HG03558 (cell line): Measurements from ENCODE around the gene NKX6-2.
"Not testable (repeated sequence)": the region's sequence is repeated elsewhere in the genome, so short reads cannot be mapped to it uniquely, and the experiment has no call there.

Experiments used
- ATAC-seq: cut with Tn5 transposase; IDR thresholded peaks from one replicate; pipeline ENCODE4 v1.9.1; 2021; ENCODE audit warnings: moderate number of reproducible peaks; ENCODE audit not compliant: unreplicated experiment; ENCODE audit errors: extremely low read depth

The NKX6-2 gene

DNA sequence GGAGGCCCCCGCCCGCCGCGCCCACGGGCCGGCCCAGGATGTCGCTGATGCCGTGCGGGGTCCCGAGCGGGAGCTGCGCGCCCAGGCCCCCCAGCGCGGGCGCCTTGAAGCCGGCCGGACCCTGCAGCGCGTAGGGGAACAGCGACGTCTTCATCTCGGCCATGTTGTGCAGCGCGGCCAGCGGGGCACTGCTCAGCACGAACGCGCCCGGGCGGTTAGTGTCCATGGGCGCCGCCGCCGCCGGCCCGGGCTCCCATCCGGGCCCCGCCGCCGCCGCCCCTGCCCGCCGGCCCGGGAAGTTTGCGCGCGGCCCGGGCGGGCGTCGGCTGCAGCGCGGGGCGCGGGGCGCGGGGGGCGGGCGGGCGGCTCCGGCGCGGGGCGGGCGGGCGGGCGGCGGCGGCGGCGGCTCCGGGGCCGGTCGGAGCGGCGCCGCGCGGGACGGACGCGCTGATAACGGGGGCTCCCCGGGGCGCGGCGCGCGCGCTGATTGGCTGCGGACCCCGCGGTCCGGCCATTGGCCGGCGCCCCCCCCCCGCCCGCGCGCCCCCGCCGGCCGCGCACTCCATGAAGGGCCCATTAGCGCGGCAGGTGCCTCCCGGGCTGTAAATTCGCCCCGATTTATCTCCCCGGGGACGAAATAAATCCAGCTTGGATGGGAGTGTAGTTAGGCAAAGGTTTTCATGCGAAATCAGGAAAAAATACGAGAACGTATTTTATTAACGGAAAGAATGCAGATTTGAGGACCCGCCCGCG is at the start of gene NKX6-2:
TSS of gene NKX6-2 (minus strand) at position 425 of the 753 bp plus-strand sequence. CDS start at position 226, 199 bp downstream.
- ATAC-seq = no peak

GRCh38 chr10:132834891-132835847 is 49.2 kb upstream of the NKX6-2 start:
- no peak for ATAC-seq

DNA sequence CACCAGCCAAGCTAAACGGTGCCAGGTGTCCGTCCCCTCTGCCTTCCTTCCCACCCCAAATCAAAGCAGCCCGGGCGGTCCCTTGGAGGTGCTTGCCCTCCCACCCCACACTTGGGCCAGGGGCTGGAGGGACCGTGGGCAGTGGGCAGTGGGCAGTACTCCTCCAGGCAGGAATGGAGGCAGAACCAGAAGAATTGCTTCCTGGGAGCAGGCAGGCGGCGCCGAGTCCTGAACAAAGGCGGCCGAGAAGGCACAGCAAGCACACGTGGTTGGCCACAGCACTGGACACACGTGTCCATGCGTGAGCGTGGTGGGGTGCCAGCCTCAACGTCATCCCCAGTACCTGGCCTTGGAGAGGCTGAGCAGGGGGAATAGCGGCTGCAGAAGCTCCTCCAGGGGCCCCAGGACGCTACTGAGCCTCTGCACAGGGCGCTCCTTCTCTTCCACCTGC is 48.4 kb upstream of the NKX6-2 start:
- ATAC-seq = no peak

GRCh38 chr10:132833421-132834111 is 47.6 kb upstream of the NKX6-2 start:
- ATAC-seq = no peak

DNA sequence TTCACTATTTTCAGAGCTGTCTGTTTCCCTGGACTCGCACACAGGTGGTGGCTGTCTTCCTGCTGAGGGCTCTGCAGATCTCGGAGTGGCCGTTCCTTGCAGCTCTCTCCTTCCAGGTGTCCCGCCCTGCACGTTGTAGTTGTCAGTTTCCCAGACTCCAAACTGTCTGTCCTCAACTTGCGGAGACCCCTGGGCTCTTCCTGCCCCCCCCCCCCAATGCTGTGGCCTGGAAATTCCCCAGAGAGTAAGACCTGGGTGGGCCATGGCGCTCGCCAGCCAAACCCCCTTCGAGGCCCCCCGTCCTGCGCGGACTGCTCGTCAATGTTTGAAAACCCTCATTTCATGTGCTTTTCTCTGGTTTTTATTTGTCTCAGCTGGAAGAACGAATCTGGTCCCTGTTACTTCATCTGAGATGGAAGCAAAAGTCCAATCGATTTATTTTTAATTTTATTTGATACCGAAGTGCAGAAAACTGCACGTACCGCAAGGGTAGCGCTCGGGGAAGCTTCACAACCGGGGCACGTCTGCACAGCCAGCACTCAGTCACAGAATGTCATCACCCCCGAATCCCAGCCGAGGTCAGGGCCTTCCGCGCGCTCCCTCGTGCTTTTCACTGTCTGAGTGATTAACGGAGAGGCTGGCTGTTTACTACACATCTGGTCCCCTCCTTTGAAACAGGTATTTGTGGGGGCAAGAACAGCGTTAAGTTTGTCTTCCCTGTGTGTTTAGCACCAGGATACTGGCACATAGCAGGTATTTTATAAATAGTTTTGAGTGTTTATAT is 46.4 kb upstream of the NKX6-2 start:
- ATAC-seq = no peak

DNA sequence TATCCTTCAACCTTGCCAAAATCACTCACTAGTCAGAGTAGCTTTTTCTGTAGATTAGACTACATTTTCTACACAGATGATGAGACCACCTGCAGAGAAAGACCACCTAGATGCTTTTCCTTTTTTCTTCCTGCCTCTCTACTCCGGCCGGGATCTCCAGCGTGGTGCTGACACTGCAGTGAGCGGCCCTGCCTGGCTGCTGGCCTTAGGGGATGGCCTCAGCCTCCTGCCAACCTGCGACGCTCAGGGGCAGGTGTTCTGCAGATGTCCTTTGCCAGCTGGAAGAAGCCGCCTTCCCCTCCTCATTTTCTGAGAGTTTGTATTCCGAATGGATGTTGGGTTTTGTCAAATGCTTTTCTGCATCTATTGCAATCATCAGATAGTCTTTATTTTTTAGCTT is 43.5 kb upstream of the NKX6-2 start:
- no peak for ATAC-seq

DNA sequence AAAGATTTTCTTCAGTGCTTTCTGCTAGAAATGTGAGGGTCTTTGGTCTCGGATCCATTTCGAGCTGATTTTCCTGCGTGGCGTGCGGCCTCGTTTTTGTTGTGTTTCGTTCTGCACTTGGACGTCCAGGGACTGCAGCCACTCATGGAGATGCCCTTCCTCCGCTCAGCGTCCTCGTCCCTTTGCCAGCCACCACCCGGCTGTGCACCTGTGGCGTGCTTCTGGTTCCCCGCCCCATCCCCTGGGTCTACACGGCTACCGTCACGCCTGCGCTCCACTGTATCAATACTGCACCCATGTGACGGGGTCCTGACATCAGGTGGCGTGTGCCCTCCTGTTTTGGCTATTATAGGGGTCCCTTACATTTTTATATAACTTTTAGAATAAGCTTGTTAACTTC is 42.7 kb upstream of the NKX6-2 start:
- ATAC-seq = no peak

DNA sequence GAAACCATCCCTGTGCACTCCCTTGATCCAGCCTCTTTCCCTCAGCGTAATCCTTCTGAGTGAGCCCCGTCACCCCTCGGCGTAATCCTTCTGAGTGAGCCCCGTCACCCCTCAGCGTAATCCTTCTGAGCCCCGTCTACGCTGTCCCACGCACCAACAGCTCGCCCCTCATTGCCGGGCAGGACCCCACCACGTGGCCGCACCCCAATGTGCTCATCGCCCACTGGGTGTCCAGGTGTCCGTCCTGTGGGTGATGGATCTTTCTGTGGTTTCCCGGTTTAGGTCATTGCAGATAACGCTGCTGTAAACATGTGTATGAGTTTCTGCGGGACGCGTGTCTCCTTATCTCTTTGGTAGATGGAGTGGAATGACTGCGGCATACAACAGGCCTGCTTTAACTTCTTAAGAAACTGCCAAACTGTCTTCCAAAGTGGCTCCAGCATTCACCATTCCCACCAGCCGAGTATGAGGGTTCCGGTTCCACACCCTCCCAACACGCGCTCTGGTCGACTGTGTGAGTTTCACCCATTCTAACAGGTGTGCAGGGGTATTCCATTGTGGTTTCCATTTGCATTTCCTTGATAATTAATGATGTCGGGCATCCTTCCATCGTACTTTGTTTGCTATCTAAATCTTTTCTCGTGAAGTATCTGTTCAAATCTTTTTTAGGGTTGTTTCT is 42.1 kb upstream of the NKX6-2 start:
- ATAC-seq = no peak

DNA sequence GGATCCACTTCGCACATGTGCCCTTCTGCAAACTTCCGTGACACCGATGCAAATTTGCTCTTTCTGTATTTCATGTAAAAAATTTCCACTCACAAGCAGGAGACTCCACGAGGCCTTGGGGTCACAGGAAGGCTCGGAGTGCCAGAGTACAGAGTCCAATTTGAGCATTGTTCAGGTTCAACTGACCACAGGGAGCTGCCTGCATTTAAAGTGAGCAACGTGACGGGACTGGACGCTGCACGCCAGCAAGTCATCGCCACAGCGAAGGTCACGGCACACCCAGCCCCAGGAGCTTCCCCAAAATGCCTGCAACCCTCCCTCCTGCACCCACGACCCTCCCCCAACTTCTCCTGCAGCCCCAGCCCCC is 41.5 kb upstream of the NKX6-2 start:
- no peak for ATAC-seq

DNA sequence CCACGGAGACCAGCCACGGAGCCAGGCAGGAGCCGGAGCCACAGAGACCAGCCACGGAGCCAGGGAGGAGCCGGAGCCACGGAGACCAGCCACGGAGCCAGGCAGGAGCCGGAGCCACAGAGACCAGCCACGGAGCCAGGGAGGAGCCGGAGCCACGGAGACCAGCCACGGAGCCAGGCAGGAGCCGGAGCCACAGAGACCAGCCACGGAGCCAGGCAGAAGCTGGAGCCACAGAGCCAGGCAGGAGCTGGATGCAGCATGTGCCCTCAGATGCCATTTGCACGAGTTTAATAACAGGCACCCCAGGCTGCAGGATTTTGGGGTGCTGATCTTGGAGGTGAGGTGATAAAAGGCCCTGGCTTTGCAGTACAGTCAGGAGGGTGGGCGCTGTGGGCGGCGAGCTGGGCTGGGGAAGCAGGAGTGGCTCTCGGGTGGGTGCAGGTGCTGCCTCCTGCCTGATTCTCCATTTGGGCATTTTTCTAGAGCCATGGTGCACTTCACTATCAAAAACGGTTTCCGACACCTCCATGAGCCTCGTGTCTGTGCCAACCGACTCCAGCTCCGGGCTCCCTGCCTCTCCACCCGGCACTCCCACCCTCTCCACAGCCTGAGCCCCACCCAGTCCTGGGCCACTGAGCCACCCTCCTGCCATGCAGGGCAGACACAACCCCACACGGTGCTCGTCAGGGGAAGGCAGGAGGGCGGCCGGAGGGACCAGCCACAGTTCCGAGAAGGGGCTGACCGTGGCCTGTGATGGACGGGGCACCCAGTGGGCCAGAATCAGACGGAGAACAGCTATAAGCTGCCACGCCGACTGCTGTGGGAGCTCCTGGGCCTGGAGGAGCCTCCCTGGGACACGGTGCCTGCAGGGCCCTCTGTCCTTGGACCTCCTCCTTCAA is 40.8 kb upstream of the NKX6-2 start:
- no peak for ATAC-seq

DNA sequence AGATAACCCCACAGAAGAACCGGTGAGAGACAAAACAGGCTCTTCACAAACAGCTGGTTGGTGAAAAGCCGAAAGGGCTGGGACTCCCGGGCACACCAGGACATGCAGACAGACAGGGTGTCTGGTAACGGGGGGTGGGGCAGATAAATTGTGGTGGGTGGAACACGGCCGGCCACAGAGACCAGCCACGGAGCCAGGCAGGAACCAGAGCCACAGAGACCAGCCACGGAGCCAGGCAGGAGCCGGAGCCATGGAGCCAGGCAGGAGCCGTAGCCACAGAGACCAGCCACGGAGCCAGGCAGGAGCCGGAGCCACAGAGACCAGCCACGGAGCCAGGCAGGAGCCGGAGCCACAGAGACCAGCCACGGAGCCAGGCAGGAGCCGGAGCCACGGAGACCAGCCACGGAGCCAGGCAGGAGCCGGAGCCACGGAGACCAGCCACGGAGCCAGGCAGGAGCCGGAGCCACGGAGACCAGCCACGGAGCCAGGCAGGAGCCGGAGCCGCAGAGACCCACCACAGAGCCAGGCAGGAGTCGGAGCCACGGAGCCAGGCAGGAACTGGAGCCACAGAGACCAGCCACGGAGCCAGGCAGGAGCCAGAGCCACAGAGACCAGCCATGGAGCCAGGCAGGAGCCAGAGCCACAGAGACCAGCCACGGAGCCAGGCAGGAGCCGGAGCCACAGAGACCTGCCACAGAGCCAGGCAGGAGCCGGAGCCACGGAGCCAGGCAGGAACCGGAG is 40.0 kb upstream of the NKX6-2 start:
- ATAC-seq = not testable (repeated sequence)

DNA sequence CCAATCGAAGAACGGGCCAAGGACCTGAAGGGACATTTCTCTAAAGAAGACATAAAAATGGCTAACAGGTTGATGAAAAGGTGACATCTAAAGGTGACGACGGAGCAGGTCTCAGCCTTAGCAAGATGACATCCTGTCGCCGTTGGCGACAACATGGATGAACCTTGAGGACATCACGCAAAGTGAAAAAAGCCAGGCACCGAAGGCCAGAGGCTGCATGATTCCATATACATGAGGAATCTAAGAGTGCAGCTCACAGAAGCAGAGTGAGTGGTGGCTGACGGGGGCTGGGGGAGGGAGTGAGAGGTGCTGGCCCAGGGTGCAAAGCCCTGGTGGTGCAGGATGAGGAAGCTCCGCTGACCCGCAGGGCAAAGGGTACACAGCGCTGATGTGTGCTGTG is 34.1 kb upstream of the NKX6-2 start:
- ATAC-seq = no peak

DNA sequence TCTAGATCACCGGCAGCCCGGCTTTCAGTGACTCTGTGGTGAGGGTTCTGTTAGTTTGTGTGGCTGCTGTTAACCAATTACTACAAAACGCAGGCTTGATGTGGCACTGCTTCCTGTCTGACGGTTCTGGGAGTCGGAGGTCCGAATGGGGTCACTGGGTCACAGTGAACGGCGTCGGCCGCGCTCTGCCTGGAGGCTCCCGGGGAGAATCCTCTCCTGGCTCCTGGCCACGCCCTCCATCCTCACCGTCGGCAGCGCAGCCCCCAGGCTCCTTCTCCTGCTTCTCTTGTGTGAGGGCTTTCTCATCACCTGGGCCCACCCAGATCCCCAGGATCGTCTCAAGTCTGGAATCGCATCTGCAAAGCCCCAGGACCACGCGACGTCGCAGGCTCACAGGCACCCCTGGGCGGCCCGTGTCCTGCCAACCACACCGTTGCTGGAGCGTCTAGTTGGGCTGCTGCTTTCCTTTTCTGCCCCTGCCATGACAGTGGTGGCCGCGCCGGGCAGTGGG is 31.8 kb upstream of the NKX6-2 start:
- ATAC-seq = no peak

DNA sequence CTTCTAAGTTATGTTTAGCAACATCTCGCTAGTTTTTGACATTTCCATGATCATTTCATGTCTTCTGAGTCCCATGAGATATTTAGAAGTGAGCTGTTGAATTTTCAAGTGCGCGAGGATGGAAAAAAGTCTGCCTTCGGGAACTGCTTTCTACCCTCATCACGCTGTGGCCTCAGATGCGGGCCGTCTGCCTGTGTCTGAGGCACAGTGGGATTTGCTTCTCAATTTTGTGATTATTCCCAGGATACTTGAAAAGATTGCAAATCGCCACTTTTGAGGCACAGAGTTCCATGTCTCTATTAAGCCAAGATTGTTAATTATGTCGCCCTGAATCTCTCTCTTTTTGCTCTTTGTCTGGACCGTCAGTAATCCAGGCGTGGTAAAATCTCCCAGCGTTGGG is 30.8 kb upstream of the NKX6-2 start:
- no peak for ATAC-seq

DNA sequence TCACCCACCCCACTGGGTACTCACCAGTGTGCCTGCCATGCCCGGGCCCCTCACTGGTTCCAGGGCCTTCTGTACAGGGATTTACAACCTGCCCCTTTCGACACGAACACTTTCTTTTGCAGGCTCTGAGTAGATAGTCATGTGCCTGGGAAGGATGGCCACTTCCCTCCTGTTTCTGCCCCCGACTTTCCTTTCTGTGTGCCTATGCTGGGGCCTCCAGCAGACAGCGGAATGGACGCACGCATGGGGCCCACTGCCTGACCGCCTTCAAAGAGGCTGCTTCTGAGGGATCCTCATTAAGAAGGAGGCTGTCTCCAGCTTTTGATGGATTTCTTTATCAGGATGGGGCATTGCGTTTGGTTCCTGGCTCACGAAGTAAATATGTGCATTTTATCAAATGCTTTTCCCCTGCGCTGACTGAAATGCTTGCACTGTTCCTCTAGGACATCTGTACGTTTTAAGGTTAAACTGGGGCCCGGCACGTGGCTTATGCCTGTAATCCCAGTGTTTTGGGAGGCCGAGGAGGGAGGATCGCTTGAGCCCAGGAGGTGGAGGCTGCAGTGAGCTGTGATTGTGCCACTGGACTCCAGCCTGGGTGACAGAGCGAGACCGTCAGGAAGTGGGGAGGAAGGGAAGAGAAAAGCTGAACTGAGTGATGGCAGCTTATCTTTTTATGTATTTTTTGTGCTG is 29.4 kb upstream of the NKX6-2 start:
- ATAC-seq = no peak

GRCh38 chr10:132814469-132814856 is 28.5 kb upstream of the NKX6-2 start:
- ATAC-seq = no peak
